ENCODE data around the gene TSGA10.
"Not testable (repeated sequence)": the region's sequence is repeated elsewhere in the genome, so short reads cannot be mapped to it uniquely, and the experiment has no call there.

The TSGA10 gene

GRCh38 chr2:99153921-99154604 is 679 bp downstream of the TSGA10 start:
- DNase-seq = no peak

- DNase-seq = no peak
Measured at GRCh38 chr2:99152199-99152895, 2.4 kb downstream of the TSGA10 start.

GRCh38 chr2:99150706-99151105 is 4.0 kb downstream of the TSGA10 start:
- DNase-seq = peak; percentile 28

DNA sequence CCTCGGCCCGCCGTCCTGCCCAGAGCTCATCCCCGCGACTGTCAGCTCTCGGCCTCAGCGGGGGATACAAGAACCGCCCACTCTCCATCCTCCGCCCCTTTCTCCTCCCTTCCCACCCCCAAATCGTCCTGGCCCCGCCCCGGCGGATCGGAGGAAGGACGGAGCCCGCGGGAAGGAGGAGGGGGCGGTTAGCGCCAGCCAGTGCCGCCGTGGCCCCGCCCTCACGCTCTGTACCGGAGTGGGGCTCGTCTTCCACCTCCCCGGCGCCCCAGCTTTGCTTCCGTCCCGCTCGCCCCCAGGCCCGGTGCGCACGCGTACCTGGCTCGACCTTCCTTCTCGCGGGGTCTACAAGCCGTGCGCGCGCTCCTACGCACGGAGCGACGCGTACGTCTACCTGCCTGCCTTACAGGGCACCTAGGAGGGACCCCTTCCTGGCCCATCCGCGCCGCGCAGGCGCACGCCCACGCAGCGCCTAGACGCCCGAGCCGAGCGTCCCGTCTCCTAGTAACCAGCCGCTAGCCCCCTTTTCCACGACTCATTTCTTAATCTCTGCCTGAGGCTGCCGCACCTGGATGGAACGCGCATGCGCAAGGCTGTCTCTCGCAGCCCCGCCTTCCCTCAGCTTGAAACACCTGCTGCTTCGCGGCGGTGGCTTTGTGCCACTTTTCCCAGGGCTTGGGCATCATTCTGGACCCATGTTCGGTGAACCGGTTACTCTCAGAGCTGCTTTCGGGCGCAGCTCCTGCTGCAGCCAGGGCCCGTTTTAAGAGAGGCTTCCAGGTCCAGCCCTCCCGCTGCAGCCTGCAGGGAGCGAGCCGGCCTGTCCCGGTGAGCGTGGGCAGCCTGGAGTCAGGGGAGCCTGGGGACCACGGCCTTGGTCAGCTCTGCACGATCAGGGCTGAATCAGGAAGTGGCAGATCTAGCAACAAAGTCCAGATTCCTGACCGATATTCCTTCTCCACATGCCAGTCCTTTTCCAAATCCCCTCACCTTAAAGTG is 13.3 kb downstream of the TSGA10 start, which contains the start of gene C2orf15:
Gene C2orf15 (plus strand): TSS at position 598 of the 999 bp plus-strand sequence. CDS start 8,852 bp downstream, outside the sequence.
- peak; percentile 78 for DNase-seq

- no peak for DNase-seq
Measured at GRCh38 chr2:99140860-99141109, 14.0 kb downstream of the TSGA10 start.

- DNase-seq = no peak
Measured at GRCh38 chr2:99140056-99140859, 14.5 kb downstream of the TSGA10 start.

- no peak for DNase-seq
Measured at GRCh38 chr2:99139003-99139402, 15.7 kb downstream of the TSGA10 start.

GRCh38 chr2:99135044-99135556 is 19.6 kb downstream of the TSGA10 start:
- DNase-seq = not testable (repeated sequence)

DNA sequence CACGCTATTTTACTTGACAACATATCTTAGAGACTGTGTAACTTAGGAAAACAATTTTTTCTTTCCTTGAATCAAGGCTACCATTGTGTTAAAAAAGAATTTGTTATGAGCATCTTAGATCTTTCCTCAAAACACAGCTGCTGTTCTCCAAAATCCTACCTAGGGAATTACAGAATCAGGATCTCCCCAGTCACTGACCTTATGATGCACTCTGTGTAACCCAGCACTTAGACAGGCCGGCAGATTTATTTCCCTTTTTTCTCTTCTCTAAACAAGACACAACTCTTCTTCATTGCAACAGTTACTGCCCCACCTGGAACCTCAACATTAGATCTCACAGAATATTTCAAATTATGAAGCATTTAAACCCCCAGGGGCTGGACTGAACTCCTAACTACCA is 26.8 kb downstream of the TSGA10 start:
- DNase-seq = no peak

- DNase-seq = no peak
Measured at GRCh38 chr2:99112617-99113016, 42.1 kb downstream of the TSGA10 start.

GRCh38 chr2:99111945-99112344 is 42.8 kb downstream of the TSGA10 start:
- no peak for DNase-seq

DNA sequence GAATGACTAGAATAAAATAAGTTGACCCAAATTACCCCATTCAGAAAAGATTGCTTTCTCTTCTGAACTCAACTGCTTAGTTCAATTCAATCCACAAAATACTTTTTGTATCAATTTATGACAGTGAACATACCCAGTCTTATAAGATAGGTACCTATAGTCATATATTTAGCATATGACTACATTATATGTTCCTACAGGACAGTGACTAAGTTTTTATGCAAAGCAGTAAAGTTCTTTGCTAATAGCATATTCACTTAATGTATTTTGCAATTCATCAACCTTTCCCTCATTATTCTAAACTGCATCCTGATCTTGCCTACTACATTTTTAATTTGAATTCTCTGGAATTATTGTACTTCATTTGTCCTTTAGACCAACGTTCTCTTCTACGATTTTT is 43.5 kb downstream of the TSGA10 start:
- no peak for DNase-seq

- peak; percentile 1 for DNase-seq
Measured at GRCh38 chr2:99106913-99107312, 47.8 kb downstream of the TSGA10 start.

DNA sequence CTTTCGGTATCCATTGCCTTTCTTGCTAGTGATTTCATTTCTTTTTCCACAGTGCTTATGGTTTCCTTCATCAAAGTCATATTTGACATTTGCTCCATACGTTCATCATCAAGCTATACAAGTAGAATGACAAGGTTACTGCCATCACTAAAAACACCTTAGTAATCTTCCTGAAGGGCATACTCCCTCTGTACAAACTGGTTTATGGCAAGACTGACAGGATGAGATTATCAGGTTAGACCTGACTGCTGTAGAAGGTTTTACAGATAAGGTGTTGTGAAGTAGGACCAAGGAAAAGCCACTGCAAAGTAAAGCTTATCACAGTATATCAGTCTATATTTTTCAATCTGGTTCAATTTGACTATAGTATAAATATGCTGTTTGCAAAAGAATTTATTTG is 50.7 kb downstream of the TSGA10 start:
- no peak for DNase-seq

DNA sequence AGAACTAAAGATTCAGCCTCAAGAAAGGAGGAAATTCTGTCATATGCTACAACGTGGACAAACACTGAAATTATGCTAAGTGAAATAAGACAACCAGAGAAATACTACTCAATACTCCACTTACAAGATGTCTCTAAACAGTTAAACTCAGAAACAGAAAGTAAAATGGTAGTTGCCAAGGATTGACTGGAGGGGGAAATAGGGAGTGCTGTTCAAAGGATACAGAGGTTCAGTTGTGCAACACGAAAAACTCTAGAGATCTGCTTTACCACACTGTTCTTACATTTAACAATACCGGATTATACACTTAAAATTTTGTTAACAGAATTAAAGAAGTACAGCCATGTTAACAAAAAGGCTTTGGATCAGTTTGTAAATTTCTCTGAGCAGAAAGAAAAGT is 53.0 kb downstream of the TSGA10 start:
- DNase-seq = peak; percentile 7

- no peak for DNase-seq
Measured at GRCh38 chr2:99096728-99097127, 58.0 kb downstream of the TSGA10 start.

GRCh38 chr2:99088017-99088416 is 66.7 kb downstream of the TSGA10 start:
- no peak for DNase-seq

GRCh38 chr2:99086385-99086784 is 68.4 kb downstream of the TSGA10 start:
- no peak for DNase-seq

GRCh38 chr2:99085421-99085820 is 69.3 kb downstream of the TSGA10 start:
- peak; percentile 5 for DNase-seq

GRCh38 chr2:99084256-99084655 is 70.5 kb downstream of the TSGA10 start:
- DNase-seq = no peak

DNA sequence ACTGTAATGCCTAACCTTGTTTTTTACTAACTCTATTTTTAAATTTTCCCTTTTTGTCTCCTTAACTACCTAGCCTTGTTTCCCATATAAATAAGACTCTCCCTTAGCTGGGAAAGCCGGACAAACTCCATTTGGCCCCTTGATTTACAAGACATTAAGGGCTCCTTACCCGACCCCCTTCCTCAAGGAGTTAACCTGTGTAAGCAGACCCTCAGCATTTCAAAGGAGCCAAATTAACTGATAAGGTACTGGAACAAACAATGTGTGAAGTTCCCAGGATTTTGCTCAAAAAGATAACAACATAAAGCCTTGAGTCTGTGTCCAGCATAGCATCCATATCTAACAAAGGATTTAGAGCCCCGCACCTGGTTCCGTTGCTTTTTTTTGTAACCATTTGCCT is 72.9 kb downstream of the TSGA10 start:
- DNase-seq = no peak

DNA sequence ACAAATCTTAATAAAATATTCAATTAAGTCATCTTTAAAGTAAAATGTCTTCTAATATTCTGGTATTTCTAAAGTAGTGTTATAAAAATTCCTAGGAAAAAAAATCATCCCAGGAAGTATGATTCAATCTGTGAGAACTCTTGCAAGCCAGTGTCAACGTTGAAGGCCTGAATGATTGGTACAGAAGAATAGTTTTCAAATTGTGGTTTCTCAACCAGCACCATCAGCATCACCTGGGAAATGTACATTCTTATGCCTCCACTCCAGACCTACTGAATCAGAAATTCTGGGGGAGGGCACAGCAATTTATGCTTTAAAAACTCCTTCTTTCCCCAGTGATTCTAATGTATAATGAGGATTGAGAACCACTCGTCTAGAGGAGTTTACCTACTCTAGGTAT is 75.5 kb downstream of the TSGA10 start:
- peak; percentile 71 for DNase-seq
